Naive thymus-derived CD4-positive, alpha-beta T cell (primary cell): Measurements from ENCODE around the gene NPAS2. TPM values are rescaled to one million over a fixed set of nuclear protein-coding genes. Genes with fewer than 3 reads are reported as not detected.

Experiments used
- ATAC-seq: fragments of 150-1000 bp; cut with Tn5 transposase; 2 replicates; pipeline ENCODE4 v1.10.0; 2021; ENCODE audit warnings: mild to moderate bottlenecking, moderate library complexity
- CTCF ChIA-PET: fragments of 350-600 bp; sonication (Branson Sonifier 250); formaldehyde crosslinking; loops from one replicate; lab custom pipeline; 2021; ENCODE audit warnings: antibody characterized with exemption; lab: Charles Lee
- POLR2A ChIA-PET: fragments of 350-600 bp; sonication (Branson Sonifier 250); formaldehyde crosslinking; loops from one replicate; lab custom pipeline; 2021; ENCODE audit warnings: antibody characterized with exemption, inconsistent platforms; lab: Charles Lee
- DNase-seq, 9 donors: peaks; one replicate each; pipeline versions ENCODE4 v3.0.0 to v3.0.0-alpha.2; 2020 to 2022; ENCODE audit warnings: mixed read lengths in 1 of 9
- H3K27ac ChIP-seq: one replicate; pipeline ENCODE4 v1.7.0; 2013; ENCODE audit warnings: mild to moderate bottlenecking, low read depth, low read length, moderate library complexity
- H3K27me3 ChIP-seq, 2 donors: one replicate each; pipeline ENCODE4 v1.7.0; 2013; ENCODE audit warnings: low read length in 2 of 2, mild to moderate bottlenecking in 2 of 2, moderate library complexity in 2 of 2; ENCODE audit not compliant: control insufficient read depth in 2 of 2, insufficient read depth in 2 of 2
- H3K36me3 ChIP-seq, 3 experiments: 1 replicate in 2 of 3; 2 replicates in 1 of 3; pipeline ENCODE4 v1.7.0; 2013; ENCODE audit warnings: low read length in 3 of 3, mild to moderate bottlenecking in 3 of 3, moderate library complexity in 1 of 3; ENCODE audit not compliant: insufficient read depth in 3 of 3, control insufficient read depth in 2 of 3
- H3K4me1 ChIP-seq, 2 donors: one replicate each; pipeline ENCODE4 v1.7.0; 2013; ENCODE audit warnings: low read length in 2 of 2, mild to moderate bottlenecking in 2 of 2, moderate library complexity in 1 of 2; ENCODE audit not compliant: control insufficient read depth in 2 of 2, insufficient read depth in 2 of 2
- H3K4me3 ChIP-seq: 2 replicates; pipeline ENCODE4 v1.7.0; 2013; ENCODE audit warnings: mild to moderate bottlenecking, low read length
- H3K9me3 ChIP-seq, 3 experiments: 1 replicate in 2 of 3; 2 replicates in 1 of 3; pipeline ENCODE4 v1.7.0; 2013; ENCODE audit warnings: low read length in 3 of 3; ENCODE audit not compliant: control insufficient read depth in 2 of 3
- H3K27ac Mint-ChIP-seq, 9 donors: one replicate each; pipeline ENCODE4 v1.8.0; 2020 to 2022; ENCODE audit warnings: mixed read lengths in 9 of 9, mild to moderate bottlenecking in 8 of 9, moderate library complexity in 5 of 9, inconsistent platforms in 2 of 9
- H3K27me3 Mint-ChIP-seq, 5 donors: one replicate each; pipeline ENCODE4 v1.8.0; 2021 to 2022; ENCODE audit warnings: mixed read lengths in 5 of 5, mild to moderate bottlenecking in 1 of 5
- H3K36me3 Mint-ChIP-seq, 5 donors: one replicate each; pipeline ENCODE4 v1.8.0; 2020 to 2022; ENCODE audit warnings: mixed read lengths in 5 of 5, mild to moderate bottlenecking in 3 of 5, inconsistent platforms in 1 of 5
- H3K4me1 Mint-ChIP-seq, 7 donors: one replicate each; pipeline ENCODE4 v1.8.0; 2020 to 2022; ENCODE audit warnings: mixed read lengths in 7 of 7, mild to moderate bottlenecking in 3 of 7, inconsistent platforms in 1 of 7
- H3K4me3 Mint-ChIP-seq, 10 donors: one replicate each; pipeline ENCODE4 v1.8.0; 2020 to 2022; ENCODE audit warnings: mild to moderate bottlenecking in 10 of 10, mixed read lengths in 10 of 10, moderate library complexity in 6 of 10, inconsistent platforms in 2 of 10
- H3K9me3 Mint-ChIP-seq, 11 donors: one replicate each; pipeline ENCODE4 v1.8.0; 2020 to 2022; ENCODE audit warnings: mixed read lengths in 11 of 11, mild to moderate bottlenecking in 4 of 11, inconsistent platforms in 1 of 11, moderate library complexity in 1 of 11
- intact Hi-C, 2 donors: fragments of 100-400 bp; cut with micrococcal nuclease; formaldehyde crosslinking; loops; one replicate each; pipeline ENCODE4 v1.15.1; 2023
- polyA plus RNA-seq, 2 donors: library from polyadenylated mRNA; unstranded; fragments of 300-500 nt; fragmentation: Illumina TruSeq; gene quantifications; one replicate each; pipeline ENCODE4 v1.2.3, GENCODE V29; 2021
- total RNA-seq, 6 experiments: library from RNA in 5 of 6; stranded (reverse) in 5 of 6; gene quantifications; 1 replicate in 5 of 6; 2 replicates in 1 of 6; pipeline ENCODE4 v1.2.3 and lab custom pipeline; 2021 to 2026

NPAS2 gene
- total and polyA plus RNA-seq, 7 experiments from 2014 or later: 1.2 to 15.0 (median 8.3) TPM

- DNase-seq: no peak
- no peaks in the 10 kb centered on the region for H3K9me3 ChIP-seq
- Mint-ChIP-seq H3K36me3 (peaks cover 0 to 9% (median 0%) of the 10 kb centered on the region in 5 donors), H3K27ac (peak overlapping the region in 5 of 9 donors; percentile 14 to 55 (median 31)), H3K27me3 (peaks cover 0 to 56% (median 34%) of the 10 kb centered on the region in 5 donors), H3K4me3 (peak overlapping the region; percentile 67 to 90 (median 82)), H3K4me1 (peaks cover 6 to 45% (median 22%) of the 10 kb centered on the region in 7 donors), H3K9me3 (peaks cover 0 to 3% (median 0%) of the 10 kb centered on the region in 11 donors)
- H3K27ac ChIP-seq: no peak overlapping the region
- ChIA-PET CTCF (interaction anchor here (0.6 kb wide), 1 partner anchor 130 kb away, joined by 3 read pairs; no protein-coding TSS in a partner anchor), POLR2A (interaction anchor here (0.8 kb wide), 1 partner anchor 21 kb away, joined by 3 read pairs; no protein-coding TSS in a partner anchor)
- intact Hi-C loops: loop anchor here in 1 of 2 donors (5.0 kb wide), 1 partner anchor 209 kb away; no protein-coding TSS in a partner anchor
- peaks cover 0 to 12% of the 10 kb centered on the region in 2 donors for H3K4me1 ChIP-seq
- no peaks in the 10 kb centered on the region for H3K36me3 ChIP-seq
- H3K4me3 ChIP-seq: peak overlapping the region; percentile 60
- ATAC-seq: no peak
- no peaks in the 10 kb centered on the region for H3K27me3 ChIP-seq
Measured at GRCh38 chr2:100821255-100821910, 1.4 kb downstream of the NPAS2 start.

GRCh38 chr2:100821911-100822265 is 1.9 kb downstream of the NPAS2 start:
- Histone ChIP-seq H3K36me3 (no peaks in the 10 kb centered on the region), H3K9me3 (no peaks in the 10 kb centered on the region), H3K27me3 (no peaks in the 10 kb centered on the region), H3K27ac (no peak overlapping the region), H3K4me3 (no peak overlapping the region), H3K4me1 (peaks cover 0 to 12% of the 10 kb centered on the region in 2 donors)
- Mint-ChIP-seq H3K27me3 (peaks cover 0 to 55% (median 34%) of the 10 kb centered on the region in 5 donors), H3K4me3 (peak overlapping the region in 9 of 10 donors; percentile 7 to 90 (median 84)), H3K9me3 (peaks cover 0 to 3% (median 0%) of the 10 kb centered on the region in 11 donors), H3K4me1 (peaks cover 6 to 45% (median 22%) of the 10 kb centered on the region in 7 donors), H3K36me3 (peaks cover 0 to 9% (median 2%) of the 10 kb centered on the region in 5 donors), H3K27ac (peak overlapping the region in 1 of 9 donors; percentile 55)
- POLR2A ChIA-PET: interaction anchor here (0.6 kb wide), 2 partner anchors 62 to 178 kb away, joined by 3 read pairs; no protein-coding TSS in a partner anchor
- ATAC-seq (no peak), DNase-seq (no peak)
- intact Hi-C loops: loop anchor here in 1 of 2 donors (5.0 kb wide), 1 partner anchor 210 kb away; no protein-coding TSS in a partner anchor
- CTCF ChIA-PET: interaction anchor here (0.6 kb wide), 1 partner anchor 130 kb away, joined by 3 read pairs; no protein-coding TSS in a partner anchor

- Mint-ChIP-seq H3K36me3 (peaks cover 0 to 9% (median 4%) of the 10 kb centered on the region in 5 donors), H3K9me3 (peaks cover 0 to 11% (median 0%) of the 10 kb centered on the region in 11 donors), H3K4me1 (peaks cover 6 to 42% (median 22%) of the 10 kb centered on the region in 7 donors), H3K27ac (no peak overlapping the region), H3K27me3 (peaks cover 0 to 47% (median 33%) of the 10 kb centered on the region in 5 donors), H3K4me3 (peak overlapping the region in 5 of 10 donors; percentile 1 to 90 (median 26))
- DNase-seq (no peak), ATAC-seq (no peak)
- ChIA-PET CTCF (interaction anchor here (0.5 kb wide), 1 partner anchor 221 kb away, joined by 3 read pairs; no protein-coding TSS in a partner anchor), POLR2A (interaction anchor here (0.6 kb wide), 2 partner anchors 61 to 179 kb away, joined by 3 read pairs; no protein-coding TSS in a partner anchor)
- Histone ChIP-seq H3K27ac (no peak overlapping the region), H3K4me1 (peaks cover 0 to 12% of the 10 kb centered on the region in 2 donors), H3K27me3 (no peaks in the 10 kb centered on the region), H3K4me3 (no peak overlapping the region), H3K9me3 (no peaks in the 10 kb centered on the region), H3K36me3 (no peaks in the 10 kb centered on the region)
- intact Hi-C loops: loop anchor here in 1 of 2 donors (5.0 kb wide), 1 partner anchor 210 kb away; no protein-coding TSS in a partner anchor
Measured at GRCh38 chr2:100822587-100823248, 2.8 kb downstream of the NPAS2 start.

GRCh38 chr2:100823665-100824438 is 3.9 kb downstream of the NPAS2 start:
- Mint-ChIP-seq H3K27ac (peak overlapping the region in 1 of 9 donors; percentile 21), H3K36me3 (peaks cover 0 to 16% (median 9%) of the 10 kb centered on the region in 5 donors), H3K4me3 (no peak overlapping the region), H3K9me3 (peaks cover 0 to 22% (median 5%) of the 10 kb centered on the region in 11 donors), H3K4me1 (peaks cover 0 to 34% (median 14%) of the 10 kb centered on the region in 7 donors), H3K27me3 (peaks cover 0 to 41% (median 30%) of the 10 kb centered on the region in 5 donors)
- no peaks in the 10 kb centered on the region for H3K36me3 ChIP-seq
- H3K27ac ChIP-seq: no peak overlapping the region
- H3K27me3 ChIP-seq: no peaks in the 10 kb centered on the region
- DNase-seq (no peak), ATAC-seq (no peak)
- no peaks in the 10 kb centered on the region for H3K9me3 ChIP-seq
- CTCF ChIA-PET: no interaction called here
- POLR2A ChIA-PET: no interaction called here
- peaks cover 0 to 12% of the 10 kb centered on the region in 2 donors for H3K4me1 ChIP-seq
- no peak overlapping the region for H3K4me3 ChIP-seq
- intact Hi-C loops: loop anchor here in 1 of 2 donors (5.0 kb wide), 1 partner anchor 212 kb away; no protein-coding TSS in a partner anchor

- Mint-ChIP-seq H3K27me3 (peaks cover 0 to 34% (median 30%) of the 10 kb centered on the region in 5 donors), H3K36me3 (peaks cover 0 to 21% (median 9%) of the 10 kb centered on the region in 5 donors), H3K9me3 (peaks cover 0 to 22% (median 10%) of the 10 kb centered on the region in 11 donors), H3K4me1 (peaks cover 6 to 36% (median 14%) of the 10 kb centered on the region in 7 donors), H3K27ac (no peak overlapping the region), H3K4me3 (no peak overlapping the region)
- no peak overlapping the region for H3K4me3 ChIP-seq
- H3K9me3 ChIP-seq: no peaks in the 10 kb centered on the region
- H3K4me1 ChIP-seq: peaks cover 0 to 12% of the 10 kb centered on the region in 2 donors
- no peak for DNase-seq
- ATAC-seq: no peak
- H3K27me3 ChIP-seq: no peaks in the 10 kb centered on the region
- intact Hi-C loops: loop anchor here in 1 of 2 donors (5.0 kb wide), 1 partner anchor 213 kb away; no protein-coding TSS in a partner anchor
- no peaks in the 10 kb centered on the region for H3K36me3 ChIP-seq
- H3K27ac ChIP-seq: no peak overlapping the region
- CTCF ChIA-PET: no interaction called here
- POLR2A ChIA-PET: no interaction called here
Measured at GRCh38 chr2:100824842-100825241, 4.9 kb downstream of the NPAS2 start.
